HuH-7.5 (cell line): Measurements from ENCODE around the gene GCNA.
"Not testable (repeated sequence)": the region's sequence is repeated elsewhere in the genome, so short reads cannot be mapped to it uniquely, and the experiment has no call there.

ENCODE experiments used
- DNase-seq: peaks from one replicate; pipeline ENCODE4 v3.0.0; 2011; ENCODE audit warnings: low spot score

Gene GCNA

GRCh38 chrX:71558920-71559319, 19.3 kb upstream of the GCNA start:
- no peak for DNase-seq

- not testable (repeated sequence) for DNase-seq
These were observed 18.5 kb upstream of the GCNA start for GRCh38 chrX:71559773-71560172.

- no peak for DNase-seq
These were observed 14.3 kb upstream of the GCNA start for GRCh38 chrX:71563921-71564320.

GRCh38 chrX:71565474-71566041, 12.7 kb upstream of the GCNA start:
- no peak for DNase-seq

- DNase-seq, result not testable (repeated sequence)
These were observed 6.8 kb upstream of the GCNA start for GRCh38 chrX:71571390-71571789.

- DNase-seq, result no peak
These were observed 4.6 kb upstream of the GCNA start for GRCh38 chrX:71573590-71573989.

GRCh38 chrX:71577682-71578081, 555 bp upstream of the GCNA start:
- DNase-seq, result no peak

- no peak for DNase-seq
These were observed 1.1 kb downstream of the GCNA start for GRCh38 chrX:71579136-71579989.

GRCh38 chrX:71579990-71580380, 1.7 kb downstream of the GCNA start:
- DNase-seq, result no peak

GRCh38 chrX:71581210-71581609, 3.0 kb downstream of the GCNA start:
- no peak for DNase-seq

- DNase-seq, result no peak
These were observed 8.7 kb downstream of the GCNA start for GRCh38 chrX:71586929-71587328.

GRCh38 chrX:71593210-71593609, 15.0 kb downstream of the GCNA start:
- not testable (repeated sequence) for DNase-seq

- DNase-seq, result no peak
These were observed 21.7 kb downstream of the GCNA start for GRCh38 chrX:71599965-71600364.

- DNase-seq, result no peak
These were observed 25.4 kb downstream of the GCNA start for GRCh38 chrX:71603618-71604017.

GRCh38 chrX:71604141-71604540, 25.9 kb downstream of the GCNA start:
- no peak for DNase-seq

- DNase-seq, result no peak
These were observed 26.7 kb downstream of the GCNA start for GRCh38 chrX:71604796-71605568.

GRCh38 chrX:71606536-71607216, 28.4 kb downstream of the GCNA start:
- DNase-seq, result no peak

GRCh38 chrX:71607488-71607887, 29.3 kb downstream of the GCNA start:
- no peak for DNase-seq

GRCh38 chrX:71609095-71609750, 31.0 kb downstream of the GCNA start:
- no peak for DNase-seq

GRCh38 chrX:71611736-71612135, 33.5 kb downstream of the GCNA start:
- not testable (repeated sequence) for DNase-seq

GRCh38 chrX:71612256-71612655, 34.0 kb downstream of the GCNA start:
- no peak for DNase-seq

- no peak for DNase-seq
These were observed 36.8 kb downstream of the GCNA start for GRCh38 chrX:71615056-71615455.
